Stimulated activated CD4-positive, alpha-beta T cell treated with anti-CD3 and anti-CD28 coated beads, Interleukin-12 subunit alpha, Interleukin-12 subunit beta, amount 100 ng/mL, for 24 hours (primary cell): ENCODE data around the gene KCNJ2.

Experiments
- DNase-seq, 2 experiments: peaks; one replicate each; pipeline ENCODE4 v3.0.0-alpha.2; 2020; ENCODE audit warnings: low read depth in 2 of 2

Gene KCNJ2

GRCh38 chr17:70158591-70158990 is 10.7 kb upstream of the KCNJ2 start:
- DNase-seq: no peak

- no peak for DNase-seq
Observed at GRCh38 chr17:70159980-70160379, 9.4 kb upstream of the KCNJ2 start.

- no peak for DNase-seq
Observed at GRCh38 chr17:70161519-70161918, 7.8 kb upstream of the KCNJ2 start.

- DNase-seq: no peak
Observed at GRCh38 chr17:70165383-70165782, 3.9 kb upstream of the KCNJ2 start.

- no peak for DNase-seq
Observed at GRCh38 chr17:70166615-70167014, 2.7 kb upstream of the KCNJ2 start.

GRCh38 chr17:70168044-70168976 is 1.0 kb upstream of the KCNJ2 start:
- DNase-seq: peak in 1 of 2 experiments; percentile 9

GRCh38 chr17:70169709-70170597 is 621 bp downstream of the KCNJ2 start:
- no peak for DNase-seq

GRCh38 chr17:70171159-70171558 is 1.8 kb downstream of the KCNJ2 start:
- DNase-seq: no peak

- DNase-seq: no peak
Observed at GRCh38 chr17:70172449-70172848, 3.1 kb downstream of the KCNJ2 start.

- no peak for DNase-seq
Observed at GRCh38 chr17:70172923-70173322, 3.6 kb downstream of the KCNJ2 start.

- no peak for DNase-seq
Observed at GRCh38 chr17:70173681-70174080, 4.3 kb downstream of the KCNJ2 start.

- no peak for DNase-seq
Observed at GRCh38 chr17:70181376-70181775, 12.0 kb downstream of the KCNJ2 start.

- DNase-seq: no peak
Observed at GRCh38 chr17:70181866-70182265, 12.5 kb downstream of the KCNJ2 start.

GRCh38 chr17:70183508-70183907 is 14.2 kb downstream of the KCNJ2 start:
- no peak for DNase-seq

GRCh38 chr17:70184207-70184606 is 14.9 kb downstream of the KCNJ2 start:
- no peak for DNase-seq

GRCh38 chr17:70184770-70185169 is 15.4 kb downstream of the KCNJ2 start:
- DNase-seq: no peak

GRCh38 chr17:70185285-70185684 is 16.0 kb downstream of the KCNJ2 start:
- DNase-seq: no peak

GRCh38 chr17:70187383-70187782 is 18.1 kb downstream of the KCNJ2 start:
- DNase-seq: no peak

GRCh38 chr17:70190959-70191805 is 21.9 kb downstream of the KCNJ2 start:
- DNase-seq: no peak

- no peak for DNase-seq
Observed at GRCh38 chr17:70195091-70195490, 25.8 kb downstream of the KCNJ2 start.

- DNase-seq: no peak
Observed at GRCh38 chr17:70201872-70202419, 32.6 kb downstream of the KCNJ2 start.
